GM12874 (cell line): ENCODE data around the gene TAAR2.

ENCODE experiments used
- CTCF ChIP-seq: IDR thresholded peaks from 2 replicates; pipeline ENCODE4 v1.5.1; 2011; ENCODE audit warnings: low read depth, mild to moderate bottlenecking, control low read depth, low read length, moderate library complexity; ENCODE audit not compliant: insufficient read depth

TAAR2 gene

GRCh38 chr6:132633362-132633761 lies 9.3 kb upstream of the TAAR2 start:
- TF ChIP-seq CTCF, result no peak

GRCh38 chr6:132623106-132623845 lies 799 bp downstream of the TAAR2 start:
- no peak for TF ChIP-seq CTCF

GRCh38 chr6:132616677-132617076 lies 7.4 kb downstream of the TAAR2 start:
- TF ChIP-seq CTCF, result no peak

GRCh38 chr6:132614554-132614953 lies 9.5 kb downstream of the TAAR2 start:
- no peak for TF ChIP-seq CTCF

GRCh38 chr6:132612449-132613108 lies 11.5 kb downstream of the TAAR2 start:
- no peak for TF ChIP-seq CTCF

- TF ChIP-seq CTCF, result no peak
Measured at GRCh38 chr6:132611616-132612015, 12.5 kb downstream of the TAAR2 start.

GRCh38 chr6:132607544-132608233 lies 16.4 kb downstream of the TAAR2 start:
- no peak for TF ChIP-seq CTCF
